Lung (tissue), 12 donors: ENCODE measurements around the gene HSPG2. TPM values are rescaled to one million over a fixed set of nuclear protein-coding genes. Genes with fewer than 3 reads are reported as not detected.

Source experiments
- ATAC-seq: fragments of 200-7000 bp; cut with Tn5 transposase; one replicate; pipeline ENCODE4 v1.9.1; 2020; ENCODE audit warnings: moderate number of reproducible peaks; ENCODE audit not compliant: insufficient read depth, low FRiP score
- DNase-seq, 3 donors: peaks; one replicate each; pipeline ENCODE4 v3.0.0-alpha.2; 2013 to 2017
- H3K27ac ChIP-seq, 2 donors: one replicate each; pipeline ENCODE4 v1.5.1; 2013; ENCODE audit warnings: mild to moderate bottlenecking in 2 of 2, moderate library complexity in 2 of 2, control low read depth in 1 of 2, inconsistent platforms in 1 of 2, low read depth in 1 of 2, low read length in 1 of 2
- H3K27me3 ChIP-seq, 3 donors: one replicate each; pipeline ENCODE4 v1.5.1; 2013; ENCODE audit warnings: low read length in 2 of 3; ENCODE audit not compliant: control insufficient read depth in 3 of 3, insufficient read depth in 3 of 3
- H3K36me3 ChIP-seq, 4 donors: one replicate each; pipeline ENCODE4 v1.5.1; 2013; ENCODE audit warnings: low read length in 4 of 4, mild to moderate bottlenecking in 1 of 4, moderate library complexity in 1 of 4; ENCODE audit not compliant: control insufficient read depth in 4 of 4, insufficient read depth in 4 of 4
- H3K4me1 ChIP-seq, 5 donors: one replicate each; pipeline ENCODE4 v1.5.1; 2013; ENCODE audit warnings: low read length in 5 of 5, mild to moderate bottlenecking in 2 of 5, moderate library complexity in 1 of 5; ENCODE audit not compliant: control insufficient read depth in 5 of 5, insufficient read depth in 5 of 5
- H3K4me3 ChIP-seq: one replicate; pipeline ENCODE4 v1.5.1; 2013; ENCODE audit warnings: mild to moderate bottlenecking, control low read depth, moderate library complexity
- H3K9ac ChIP-seq, 2 donors: one replicate each; pipeline ENCODE4 v1.5.1; 2013; ENCODE audit warnings: low read length in 2 of 2, control low read depth in 1 of 2; ENCODE audit not compliant: insufficient read depth in 1 of 2
- H3K9me3 ChIP-seq, 4 donors: one replicate each; pipeline ENCODE4 v1.5.1; 2013; ENCODE audit warnings: low read length in 3 of 4, mild to moderate bottlenecking in 1 of 4, moderate library complexity in 1 of 4; ENCODE audit not compliant: control insufficient read depth in 4 of 4, insufficient read depth in 3 of 4
- CTCF ChIP-seq: IDR thresholded peaks from 2 replicates; pipeline ENCODE4 v1.5.1; 2012; ENCODE audit warnings: mild to moderate bottlenecking; ENCODE audit errors: control extremely low read depth, extremely low read depth
- WGBS, 2 donors: extraction: QIAGEN DNeasy Blood & Tissue Kit; methylation state at CpG; one replicate each; pipeline ENCODE4 v1.1.7; 2013; 5-methylcytosine and 5-hydroxymethylcytosine counted together
- polyA plus RNA-seq, 2 donors: library from polyadenylated mRNA; stranded (reverse); fragments of 200-250 nt; gene quantifications; one replicate each; pipeline ENCODE4 v1.2.1, GENCODE V29; 2013
- total RNA-seq, 2 donors: library from RNA; depleted of rRNA in 1 of 2; stranded (reverse); fragments of >200 nt in 1 of 2; gene quantifications; one replicate each; pipeline ENCODE4 v1.2.1, GENCODE V29; 2014 to 2021
- donor health status: control.
- donor health status: control.
- donor health status: Bipolar disorder and iron deficiency.
- donor health status: healthy.
- donor health status: DM: yes; HTN: yes; CAD: no.

HSPG2 gene
- total and polyA plus RNA-seq, 4 donors = 58.0 to 335 (median 140) TPM

DNA sequence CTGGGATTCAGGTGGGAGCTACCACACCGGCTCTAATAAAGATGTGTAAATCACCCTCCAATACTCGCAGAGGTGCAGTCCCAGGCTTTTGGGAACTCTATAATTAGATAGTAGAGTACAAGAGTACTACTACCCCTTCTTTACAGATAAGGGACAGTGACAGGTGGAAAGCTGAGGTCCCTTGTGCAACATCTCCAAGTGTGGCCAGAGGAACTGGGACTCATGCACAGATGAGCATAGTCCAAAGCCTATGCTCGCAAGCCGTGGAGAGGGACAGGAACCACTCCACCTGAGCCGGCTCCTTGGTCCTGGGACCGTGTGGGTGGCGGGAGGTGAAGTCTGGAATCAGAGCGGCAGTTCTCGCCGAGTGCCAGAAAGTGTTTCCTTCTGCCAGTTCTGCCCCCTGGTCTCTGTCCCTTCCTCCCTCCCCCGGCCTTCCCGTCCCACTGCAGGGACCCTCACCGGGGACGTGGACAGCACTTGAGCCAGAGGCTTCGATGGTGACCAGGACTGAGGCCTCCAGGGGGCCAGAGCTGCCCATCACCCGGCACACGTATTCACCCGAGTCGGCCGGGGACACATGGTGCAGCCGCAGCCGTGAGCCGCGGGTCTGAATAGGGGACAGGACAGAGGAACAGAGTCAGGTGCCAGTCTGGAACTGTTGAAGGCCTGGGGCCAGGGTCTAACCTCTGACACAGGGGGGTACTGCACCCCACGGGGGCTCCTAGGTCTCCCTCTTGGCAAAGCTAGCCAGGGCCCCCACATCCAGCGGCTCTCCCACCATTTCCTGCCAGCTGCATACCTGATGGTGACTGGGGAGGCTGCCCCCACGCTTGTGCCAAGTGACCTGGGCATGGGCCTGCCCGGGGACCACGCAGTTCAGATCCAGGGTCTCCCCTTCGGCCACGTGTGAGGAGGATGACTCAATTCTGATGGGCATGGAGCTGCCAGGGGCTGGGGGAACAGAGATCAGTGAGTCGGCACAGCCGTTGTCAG, 91.2 kb downstream of the HSPG2 start:
- WGBS, 2 donors = 93 to 95% methylated on average over 33 of the region's 33 CpGs
- no peaks in the 10 kb centered on the region for H3K4me1 ChIP-seq
- no peak overlapping the region for H3K9ac ChIP-seq
- TF ChIP-seq CTCF = no peak
- ATAC-seq (no peak), DNase-seq (no peak)
- H3K4me3 ChIP-seq = no peak overlapping the region
- no peaks in the 10 kb centered on the region for H3K27me3 ChIP-seq
- no peaks in the 10 kb centered on the region for H3K9me3 ChIP-seq
- H3K36me3 ChIP-seq = peaks cover 4 to 66% (median 24%) of the 10 kb centered on the region in 4 donors
- H3K27ac ChIP-seq = no peak overlapping the region

GRCh38 chr1:21843996-21844395, 93.1 kb downstream of the HSPG2 start:
- Histone ChIP-seq H3K27me3 (no peaks in the 10 kb centered on the region), H3K9me3 (no peaks in the 10 kb centered on the region), H3K9ac (no peak overlapping the region), H3K4me3 (no peak overlapping the region), H3K36me3 (peaks cover 2 to 68% (median 28%) of the 10 kb centered on the region in 4 donors), H3K27ac (no peak overlapping the region), H3K4me1 (no peaks in the 10 kb centered on the region)
- no peak for TF ChIP-seq CTCF
- no peak for DNase-seq
- no peak for ATAC-seq
- 88 to 93% methylated on average over 11 of the region's 11 CpGs for WGBS, 2 donors

- ATAC-seq (no peak), DNase-seq (no peak)
- TF ChIP-seq CTCF = no peak
- H3K36me3 ChIP-seq = peaks cover 6 to 68% (median 30%) of the 10 kb centered on the region in 4 donors
- H3K4me3 ChIP-seq = no peak overlapping the region
- WGBS, 2 donors = 94 to 97% methylated on average over 11 to 13 of the region's 13 CpGs
- no peak overlapping the region for H3K9ac ChIP-seq
- H3K27me3 ChIP-seq = no peaks in the 10 kb centered on the region
- H3K27ac ChIP-seq = no peak overlapping the region
- no peaks in the 10 kb centered on the region for H3K4me1 ChIP-seq
- no peaks in the 10 kb centered on the region for H3K9me3 ChIP-seq
Measured at GRCh38 chr1:21843208-21843607, 93.9 kb downstream of the HSPG2 start.
